Neutrophil (primary cell): ENCODE data around the gene GDPD5.

Source experiments
- H3K27ac ChIP-seq: fragments of 200-600 bp; sonication (generic); 2 replicates; pipeline ENCODE4 v1.5.1; 2016; ENCODE audit warnings: mild to moderate bottlenecking, moderate library complexity
- H3K27me3 ChIP-seq: fragments of 200-600 bp; sonication (generic); 2 replicates; pipeline ENCODE4 v1.6.0; 2016; ENCODE audit warnings: mild to moderate bottlenecking
- H3K36me3 ChIP-seq: fragments of 200-600 bp; sonication (generic); 2 replicates; pipeline ENCODE4 v1.5.1; 2017
- H3K4me1 ChIP-seq, 2 experiments: fragments of 200-600 bp in 1 of 2; sonication (generic) in 1 of 2; 1 replicate in 1 of 2; 2 replicates in 1 of 2; pipeline versions ENCODE4 v1.5.1 to v1.6.1; 2013 to 2016; ENCODE audit warnings: low read depth in 1 of 2, low read length in 1 of 2, mild to moderate bottlenecking in 1 of 2, moderate library complexity in 1 of 2; ENCODE audit not compliant: control insufficient read depth in 1 of 2, insufficient read depth in 1 of 2
- H3K4me3 ChIP-seq, 2 experiments: fragments of 200-600 bp in 1 of 2; sonication (generic) in 1 of 2; 1 replicate in 1 of 2; 2 replicates in 1 of 2; pipeline ENCODE4 v1.5.1; 2013 to 2016; ENCODE audit warnings: low read depth in 1 of 2, low read length in 1 of 2, mild to moderate bottlenecking in 1 of 2, moderate library complexity in 1 of 2
- H3K9me3 ChIP-seq: fragments of 200-600 bp; sonication (generic); 2 replicates; pipeline ENCODE4 v1.5.1; 2016
- CTCF ChIP-seq: fragments of 200-600 bp; sonication (generic); IDR thresholded peaks from 2 replicates; pipeline ENCODE4 v1.5.1; 2016; ENCODE audit warnings: antibody characterized with exemption

GDPD5 gene

GRCh38 chr11:75539459-75540334, 14.0 kb upstream of the GDPD5 start:
- H3K9me3 ChIP-seq: no peaks in the 10 kb centered on the region
- no peak overlapping the region for H3K4me3 ChIP-seq
- H3K36me3 ChIP-seq: no peaks in the 10 kb centered on the region
- peaks cover 11 to 13% of the 10 kb centered on the region in 2 experiments for H3K4me1 ChIP-seq
- TF ChIP-seq CTCF: no peak
- no peak overlapping the region for H3K27ac ChIP-seq
- no peaks in the 10 kb centered on the region for H3K27me3 ChIP-seq

GRCh38 chr11:75538150-75538942, 12.6 kb upstream of the GDPD5 start:
- TF ChIP-seq CTCF: no peak
- Histone ChIP-seq H3K36me3 (no peaks in the 10 kb centered on the region), H3K4me1 (peaks cover 11 to 13% of the 10 kb centered on the region in 2 experiments), H3K27ac (no peak overlapping the region), H3K4me3 (no peak overlapping the region), H3K9me3 (no peaks in the 10 kb centered on the region), H3K27me3 (peaks cover 9% of the 10 kb centered on the region)

- H3K4me3 ChIP-seq: no peak overlapping the region
- peak overlapping the region; percentile 61 for H3K27ac ChIP-seq
- no peaks in the 10 kb centered on the region for H3K9me3 ChIP-seq
- TF ChIP-seq CTCF: no peak
- H3K27me3 ChIP-seq: peaks cover 9% of the 10 kb centered on the region
- peaks cover 11 to 16% of the 10 kb centered on the region in 2 experiments for H3K4me1 ChIP-seq
- H3K36me3 ChIP-seq: no peaks in the 10 kb centered on the region
These were observed 12.0 kb upstream of the GDPD5 start for GRCh38 chr11:75537740-75538139.

GRCh38 chr11:75536786-75537641, 11.3 kb upstream of the GDPD5 start:
- peak overlapping the region; percentile 61 for H3K27ac ChIP-seq
- H3K27me3 ChIP-seq: peaks cover 9% of the 10 kb centered on the region
- H3K36me3 ChIP-seq: no peaks in the 10 kb centered on the region
- H3K9me3 ChIP-seq: no peaks in the 10 kb centered on the region
- TF ChIP-seq CTCF: no peak
- peak overlapping the region in 1 of 2 experiments; percentile 12 for H3K4me3 ChIP-seq
- peaks cover 11 to 21% of the 10 kb centered on the region in 2 experiments for H3K4me1 ChIP-seq

- no peaks in the 10 kb centered on the region for H3K9me3 ChIP-seq
- H3K27me3 ChIP-seq: peaks cover 9% of the 10 kb centered on the region
- H3K4me3 ChIP-seq: no peak overlapping the region
- no peaks in the 10 kb centered on the region for H3K36me3 ChIP-seq
- no peak overlapping the region for H3K27ac ChIP-seq
- peaks cover 11 to 21% of the 10 kb centered on the region in 2 experiments for H3K4me1 ChIP-seq
- no peak for TF ChIP-seq CTCF
These were observed 9.3 kb upstream of the GDPD5 start for GRCh38 chr11:75535071-75535470.
